Stimulated activated CD8-positive, alpha-beta memory T cell treated with anti-CD3 and anti-CD28 coated beads, Interleukin-2, amount 100 ng/mL, for 1 hour (primary cell): ENCODE data around the gene MYH14.
"Not testable (repeated sequence)": the region's sequence is repeated elsewhere in the genome, so short reads cannot be mapped to it uniquely, and the experiment has no call there.

Experiments used
- DNase-seq, 2 donors: peaks; one replicate each; pipeline ENCODE4 v3.0.0-alpha.2; 2020; ENCODE audit warnings: low read depth in 2 of 2

Gene MYH14

GRCh38 chr19:50317115-50317514 lies 113.7 kb downstream of the MYH14 start:
- DNase-seq = no peak

- no peak for DNase-seq
Observed at GRCh38 chr19:50318438-50318837, 115.0 kb downstream of the MYH14 start.

- DNase-seq = no peak
Observed at GRCh38 chr19:50319156-50319555, 115.7 kb downstream of the MYH14 start.

GRCh38 chr19:50320051-50320450 lies 116.6 kb downstream of the MYH14 start:
- DNase-seq = no peak

- DNase-seq = no peak
Observed at GRCh38 chr19:50320596-50320995, 117.2 kb downstream of the MYH14 start.

- DNase-seq = no peak
Observed at GRCh38 chr19:50321831-50322230, 118.4 kb downstream of the MYH14 start.

- DNase-seq = no peak
Observed at GRCh38 chr19:50322234-50322633, 118.8 kb downstream of the MYH14 start.

- no peak for DNase-seq
Observed at GRCh38 chr19:50322931-50323781, 119.7 kb downstream of the MYH14 start.

- no peak for DNase-seq
Observed at GRCh38 chr19:50323782-50324133, 120.3 kb downstream of the MYH14 start.

GRCh38 chr19:50324331-50324730 lies 120.9 kb downstream of the MYH14 start:
- DNase-seq = no peak

GRCh38 chr19:50325310-50326100 lies 122.1 kb downstream of the MYH14 start:
- peak; percentile 38 to 48 for DNase-seq

- DNase-seq = no peak
Observed at GRCh38 chr19:50326101-50326664, 122.8 kb downstream of the MYH14 start.

GRCh38 chr19:50327013-50327412 lies 123.6 kb downstream of the MYH14 start:
- no peak for DNase-seq

GRCh38 chr19:50327461-50328223 lies 124.2 kb downstream of the MYH14 start:
- DNase-seq = no peak

- DNase-seq = no peak
Observed at GRCh38 chr19:50328224-50328872, 124.9 kb downstream of the MYH14 start.

- DNase-seq = no peak
Observed at GRCh38 chr19:50328873-50329145, 125.4 kb downstream of the MYH14 start.

- DNase-seq = peak; percentile 32 to 91
Observed at GRCh38 chr19:50329146-50329925, 125.9 kb downstream of the MYH14 start, which contains the start of gene KCNC3. Gene KCNC3 (minus strand): TSS chr19:50329377. CDS start chr19:50329082, 295 bp downstream.

GRCh38 chr19:50329926-50330294 lies 126.5 kb downstream of the MYH14 start:
- DNase-seq = not testable (repeated sequence)

GRCh38 chr19:50330365-50331078 lies 127.1 kb downstream of the MYH14 start:
- DNase-seq = peak; percentile 27 to 74
